Upper lobe of right lung (tissue), 1 donor: ENCODE results near the gene BTBD2. TPM values are rescaled to one million over a fixed set of nuclear protein-coding genes. Genes with fewer than 3 reads are reported as not detected.

Experiments used
- ATAC-seq: fragments of 200-7000 bp; cut with Tn5 transposase; one replicate; pipeline ENCODE4 v1.9.1; 2020; ENCODE audit warnings: mild to moderate bottlenecking, moderate library complexity
- DNase-seq: peaks from one replicate; pipeline ENCODE4 v3.0.0-alpha.2; 2020
- H3K27ac ChIP-seq: fragments of 200-600 bp; one replicate; pipeline ENCODE4 v1.8.0; 2022
- H3K27me3 ChIP-seq: fragments of 200-600 bp; one replicate; pipeline ENCODE4 v1.8.0; 2022; ENCODE audit warnings: mild to moderate bottlenecking
- H3K36me3 ChIP-seq: fragments of 200-600 bp; one replicate; pipeline ENCODE4 v1.8.0; 2022
- H3K4me1 ChIP-seq: fragments of 200-600 bp; one replicate; pipeline ENCODE4 v1.8.0; 2022
- H3K4me3 ChIP-seq: fragments of 200-600 bp; one replicate; pipeline ENCODE4 v1.8.0; 2022; ENCODE audit warnings: mild to moderate bottlenecking
- H3K9me3 ChIP-seq: fragments of 200-600 bp; one replicate; pipeline ENCODE4 v1.8.0; 2022
- CTCF ChIP-seq: fragments of 200-600 bp; IDR thresholded peaks from one replicate; pipeline ENCODE4 v1.8.0; 2022; ENCODE audit warnings: antibody characterized with exemption
- intact Hi-C: fragments of 100-400 bp; cut with DNase I; formaldehyde crosslinking; loops from one replicate; pipeline ENCODE4 v1.11.0; 2022
- total RNA-seq: library from RNA; stranded (reverse); fragmentation: NEBNext Ultra II Directional; extraction: Animal tissue kit (Norgen Biotek cat#: 25700); gene quantifications from one replicate; pipeline ENCODE4 v1.2.1, GENCODE V29; 2021
- donor health status: DM: no; HTN: yes; CAD: no; lungs with severe emphysema.

BTBD2 gene
- total RNA-seq, 1 donor from 2014 or later: 56.5 TPM

- TF ChIP-seq CTCF: no peak
- ATAC-seq (peak; percentile 7), DNase-seq (no peak)
- Histone ChIP-seq H3K9me3 (no peaks in the 10 kb centered on the region), H3K4me3 (no peak overlapping the region), H3K36me3 (peaks cover 61% of the 10 kb centered on the region), H3K27ac (no peak overlapping the region), H3K27me3 (no peaks in the 10 kb centered on the region), H3K4me1 (no peaks in the 10 kb centered on the region)
- intact Hi-C loops: no loop called here
These were observed 35.3 kb downstream of the BTBD2 start for GRCh38 chr19:1980091-1980808.

DNA sequence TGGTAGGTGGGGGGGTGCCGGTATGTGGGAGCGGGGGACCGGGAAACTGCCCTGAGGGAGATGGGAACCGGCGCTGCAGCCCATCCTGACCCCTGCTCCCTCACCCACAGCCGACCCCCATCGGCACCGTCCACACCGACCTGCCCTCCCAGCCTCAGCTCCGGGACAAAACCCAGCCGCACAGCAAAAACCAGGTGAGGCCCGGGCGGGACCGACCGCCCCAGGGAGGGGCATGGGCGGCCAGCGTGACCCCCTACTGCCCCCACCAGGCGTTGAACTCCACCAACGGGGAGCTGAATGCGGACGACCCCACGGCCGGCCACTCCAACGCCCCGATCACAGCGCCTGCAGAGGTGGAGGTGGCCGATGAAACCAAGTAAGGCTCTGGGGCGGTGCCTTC lies 35.9 kb downstream of the BTBD2 start:
- Histone ChIP-seq H3K9me3 (no peaks in the 10 kb centered on the region), H3K4me1 (no peaks in the 10 kb centered on the region), H3K27ac (no peak overlapping the region), H3K36me3 (peaks cover 57% of the 10 kb centered on the region), H3K4me3 (no peak overlapping the region), H3K27me3 (no peaks in the 10 kb centered on the region)
- ATAC-seq (no peak), DNase-seq (no peak)
- no peak for TF ChIP-seq CTCF
- intact Hi-C loops: no loop called here

DNA sequence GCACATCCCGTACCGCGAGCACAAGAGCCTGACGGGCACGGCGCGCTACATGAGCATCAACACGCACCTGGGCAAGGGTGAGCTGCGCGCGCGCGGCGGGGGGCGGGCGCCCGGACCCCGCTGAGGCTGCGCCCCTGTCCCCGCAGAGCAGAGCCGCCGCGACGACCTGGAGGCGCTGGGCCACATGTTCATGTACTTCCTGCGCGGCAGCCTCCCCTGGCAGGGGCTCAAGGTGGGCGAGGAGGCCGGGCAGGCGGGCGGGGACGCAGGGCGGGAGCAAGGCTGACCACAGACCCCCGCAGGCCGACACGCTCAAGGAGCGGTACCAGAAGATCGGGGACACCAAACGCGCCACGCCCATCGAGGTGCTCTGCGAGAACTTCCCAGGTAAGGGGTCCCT lies 36.5 kb downstream of the BTBD2 start:
- H3K4me3 ChIP-seq: no peak overlapping the region
- ATAC-seq (no peak), DNase-seq (no peak)
- no peak for TF ChIP-seq CTCF
- H3K4me1 ChIP-seq: no peaks in the 10 kb centered on the region
- H3K9me3 ChIP-seq: no peaks in the 10 kb centered on the region
- intact Hi-C loops: no loop called here
- H3K27me3 ChIP-seq: no peaks in the 10 kb centered on the region
- peaks cover 54% of the 10 kb centered on the region for H3K36me3 ChIP-seq
- H3K27ac ChIP-seq: no peak overlapping the region

DNA sequence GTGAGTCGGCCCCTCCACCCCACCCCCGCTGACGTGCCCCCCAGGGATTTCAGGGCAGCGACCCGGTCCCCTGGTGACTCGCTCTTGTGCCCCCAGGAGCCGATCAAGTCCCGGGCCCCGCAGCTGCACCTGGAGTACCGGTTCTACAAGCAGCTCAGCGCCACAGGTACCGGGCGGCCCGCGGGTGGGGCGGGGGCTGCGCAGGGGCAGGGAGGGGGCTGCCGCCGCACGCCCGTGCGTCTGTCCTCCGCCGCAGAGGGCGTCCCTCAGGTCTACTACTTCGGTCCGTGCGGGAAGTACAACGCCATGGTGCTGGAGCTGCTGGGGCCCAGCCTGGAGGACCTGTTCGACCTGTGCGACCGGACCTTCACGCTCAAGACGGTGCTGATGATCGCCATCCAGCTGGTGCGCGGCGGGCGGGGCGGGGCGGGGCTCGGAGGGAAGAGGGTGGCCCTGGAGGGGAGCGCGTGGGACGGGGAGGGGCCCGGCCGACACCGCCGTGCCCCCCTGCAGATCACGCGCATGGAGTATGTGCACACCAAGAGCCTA lies 37.1 kb downstream of the BTBD2 start:
- no peaks in the 10 kb centered on the region for H3K27me3 ChIP-seq
- peaks cover 54% of the 10 kb centered on the region for H3K36me3 ChIP-seq
- intact Hi-C loops: no loop called here

GRCh38 chr19:1977120-1977519 lies 38.4 kb downstream of the BTBD2 start:
- no peak for TF ChIP-seq CTCF
- Histone ChIP-seq H3K36me3 (peaks cover 47% of the 10 kb centered on the region), H3K4me3 (no peak overlapping the region), H3K9me3 (no peaks in the 10 kb centered on the region), H3K27ac (no peak overlapping the region), H3K4me1 (no peaks in the 10 kb centered on the region), H3K27me3 (no peaks in the 10 kb centered on the region)
- intact Hi-C loops: no loop called here
- DNase-seq (no peak), ATAC-seq (no peak)

More for the DNA sequence above, 37.1 kb downstream of the BTBD2 start:
- Histone ChIP-seq H3K4me1 (no peaks in the 10 kb centered on the region), H3K9me3 (no peaks in the 10 kb centered on the region), H3K27ac (no peak overlapping the region), H3K4me3 (no peak overlapping the region)
- DNase-seq (no peak), ATAC-seq (no peak)
- no peak for TF ChIP-seq CTCF
